SK-N-MC (cell line): ENCODE data around the gene GPR135.

Experiments used
- EZH2 ChIP-seq: fragments of 200-600 bp; sonication (generic); IDR thresholded peaks from one replicate; pipeline ENCODE4 v1.6.1; 2017; ENCODE audit warnings: antibody characterized with exemption
- POLR2AphosphoS5 ChIP-seq: IDR thresholded peaks from 2 replicates; pipeline ENCODE4 v1.6.1; 2012; ENCODE audit warnings: mild to moderate bottlenecking, low read depth, low read length, borderline replicate concordance

DNA sequence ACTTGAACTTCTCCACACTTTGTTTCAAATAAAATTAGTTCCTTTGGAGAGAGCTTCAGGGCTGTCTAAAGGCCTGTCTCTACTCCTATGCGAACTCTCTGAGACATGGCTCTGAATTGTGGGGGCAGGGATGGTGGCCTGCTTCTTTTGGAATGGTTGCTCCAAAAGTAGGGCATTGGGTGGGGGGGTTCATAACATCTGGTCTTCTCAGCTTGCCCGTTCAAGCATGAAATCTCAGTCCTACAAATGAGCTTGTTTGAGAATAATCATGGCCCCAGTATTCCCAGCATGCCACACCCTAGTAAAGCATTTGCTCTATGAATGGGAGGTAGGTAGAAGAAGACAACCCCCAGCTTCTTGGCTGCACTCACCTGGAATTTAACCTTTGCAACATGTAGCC lies 6.7 kb downstream of the GPR135 start:
- TF ChIP-seq POLR2AphosphoS5 (no peak), EZH2 (no peak)
